T-cell (primary cell): ENCODE measurements around the gene LRRK1. TPM values are rescaled to one million over a fixed set of nuclear protein-coding genes. Genes with fewer than 3 reads are reported as not detected.
A peak's percentile ranks its signal among the peaks of the same experiment; 100 is the strongest.

ENCODE experiments used
- ATAC-seq, 4 experiments: fragments of 200-7000 bp in 3 of 4; fragments of 150-1000 bp in 1 of 4; cut with Tn5 transposase; replicated peaks in 1 of 4; 1 replicate in 3 of 4; 2 replicates in 1 of 4; pipeline ENCODE4 v1.10.0; 2021; ENCODE audit warnings: moderate library complexity in 3 of 4, mild to moderate bottlenecking in 2 of 4, moderate number of reproducible peaks in 1 of 4
- CTCF ChIA-PET, 2 donors: fragments of 300-600 bp; sonication (Branson Sonifier 250); formaldehyde crosslinking; loops; one replicate each; lab custom pipeline; 2022; ENCODE audit warnings: antibody characterized with exemption in 2 of 2; lab: Charles Lee
- POLR2A ChIA-PET, 2 donors: fragments of 300-600 bp; sonication (Branson Sonifier 250); formaldehyde crosslinking; loops; one replicate each; lab custom pipeline; 2022; ENCODE audit warnings: antibody characterized with exemption in 2 of 2; lab: Charles Lee
- DNase-seq, 35 experiments: peaks; one replicate each; pipeline versions ENCODE4 v3.0.0 to v3.0.0-alpha.2; 2013 to 2023
- H3K27ac ChIP-seq: one replicate; pipeline ENCODE4 v1.5.1; 2013; ENCODE audit warnings: low read length
- H3K27me3 ChIP-seq, 2 experiments: replicated peaks in 1 of 2; 1 replicate in 1 of 2; 2 replicates in 1 of 2; pipeline versions ENCODE4 v1.6.1 to v1.7.0; 2013; ENCODE audit warnings: low read length in 1 of 2, mixed read lengths in 1 of 2; ENCODE audit not compliant: control insufficient read depth in 2 of 2, insufficient read depth in 2 of 2; ENCODE audit errors: extremely low read depth in 1 of 2
- H3K36me3 ChIP-seq, 2 donors: 1 replicate in 1 of 2; 2 replicates in 1 of 2; pipeline versions ENCODE4 v1.6.1 to v1.7.0; 2013; ENCODE audit warnings: low read length in 1 of 2; ENCODE audit not compliant: control insufficient read depth in 2 of 2, insufficient read depth in 1 of 2; ENCODE audit errors: extremely low read depth in 1 of 2
- H3K4me1 ChIP-seq, 2 experiments: 1 replicate in 1 of 2; 2 replicates in 1 of 2; pipeline versions ENCODE4 v1.6.1 to v1.7.0; 2013; ENCODE audit warnings: low read length in 2 of 2, mixed read lengths in 1 of 2; ENCODE audit not compliant: insufficient read depth in 2 of 2, control insufficient read depth in 1 of 2; ENCODE audit errors: extremely low read depth in 1 of 2
- H3K4me3 ChIP-seq, 2 donors: 1 replicate in 1 of 2; 2 replicates in 1 of 2; pipeline versions ENCODE4 v1.5.1 to v1.7.0; 2013; ENCODE audit warnings: mild to moderate bottlenecking in 2 of 2, low read length in 1 of 2, moderate library complexity in 1 of 2; ENCODE audit not compliant: control insufficient read depth in 1 of 2; ENCODE audit errors: extremely low read depth in 1 of 2
- H3K9me3 ChIP-seq: 2 replicates; pipeline ENCODE4 v1.7.0; 2013
- H3K27ac Mint-ChIP-seq, 2 donors: one replicate each; pipeline ENCODE4 v1.8.0; 2020 to 2021; ENCODE audit warnings: mild to moderate bottlenecking in 2 of 2, mixed read lengths in 2 of 2
- H3K27me3 Mint-ChIP-seq, 2 donors: one replicate each; pipeline ENCODE4 v1.8.0; 2021 to 2022; ENCODE audit warnings: mixed read lengths in 2 of 2
- H3K36me3 Mint-ChIP-seq: one replicate; pipeline ENCODE4 v1.8.0; 2021; ENCODE audit warnings: mixed read lengths
- H3K4me1 Mint-ChIP-seq, 3 donors: one replicate each; pipeline ENCODE4 v1.8.0; 2020 to 2022; ENCODE audit warnings: mixed read lengths in 3 of 3, mild to moderate bottlenecking in 1 of 3
- H3K4me3 Mint-ChIP-seq, 3 donors: one replicate each; pipeline ENCODE4 v1.8.0; 2020 to 2022; ENCODE audit warnings: mild to moderate bottlenecking in 3 of 3, mixed read lengths in 3 of 3, moderate library complexity in 3 of 3
- H3K9me3 Mint-ChIP-seq, 3 donors: one replicate each; pipeline ENCODE4 v1.8.0; 2020 to 2022; ENCODE audit warnings: mixed read lengths in 3 of 3
- WGBS: methylation state at CpG from one replicate; pipeline ENCODE4 v1.1.5; 2013; ENCODE audit warnings: missing lambda C conversion rate; ENCODE audit not compliant: insufficient coverage; 5-methylcytosine and 5-hydroxymethylcytosine counted together
- total RNA-seq, 35 experiments: library from RNA in 6 of 35; stranded (reverse) in 6 of 35; fragments of 120-200 nt in 1 of 35; gene quantifications; one replicate each; pipeline versions ENCODE4 v1.2.1 to v1.2.4 and lab custom pipeline; 2013 to 2026

The LRRK1 gene
- total RNA-seq, 5 donors from 2014 or later (not counting 1 experiment from before 2014, with no cell fraction given): 1.1 to 2.0 (median 1.7) TPM

- DNase-seq: no peak
- Histone ChIP-seq H3K4me3 (no peak overlapping the region), H3K27ac (no peak overlapping the region), H3K27me3 (peaks cover 18 to 51% of the 10 kb centered on the region in 2 experiments), H3K36me3 (no peaks in the 10 kb centered on the region), H3K4me1 (peaks cover 0 to 5% of the 10 kb centered on the region in 2 experiments), H3K9me3 (no peaks in the 10 kb centered on the region)
- Mint-ChIP-seq H3K36me3 (no peaks in the 10 kb centered on the region), H3K27ac (no peak overlapping the region), H3K9me3 (no peaks in the 10 kb centered on the region), H3K4me1 (peaks cover 9 to 13% (median 12%) of the 10 kb centered on the region in 3 donors), H3K4me3 (peak overlapping the region in 1 of 3 donors; percentile 62), H3K27me3 (peaks cover 72 to 78% of the 10 kb centered on the region in 2 donors)
- POLR2A ChIA-PET: interaction anchor here in 1 of 2 donors (0.6 kb wide), 1 partner anchor 379 kb away, joined by 3 read pairs; no protein-coding TSS in a partner anchor
- CTCF ChIA-PET: interaction anchor here in 1 of 2 donors (0.6 kb wide), 1 partner anchor 8 kb away, joined by 3 read pairs; no protein-coding TSS in a partner anchor
- no peak for ATAC-seq
- WGBS: 90% methylated on average over 13 of the region's 14 CpGs
Observed at GRCh38 chr15:100881573-100882336, 37.4 kb upstream of the LRRK1 start.

- Histone ChIP-seq H3K27ac (no peak overlapping the region), H3K4me1 (peaks cover 0 to 7% of the 10 kb centered on the region in 2 experiments), H3K27me3 (peaks cover 16 to 54% of the 10 kb centered on the region in 2 experiments), H3K9me3 (no peaks in the 10 kb centered on the region), H3K36me3 (no peaks in the 10 kb centered on the region), H3K4me3 (no peak overlapping the region)
- H3K9me3 Mint-ChIP-seq: no peaks in the 10 kb centered on the region
- no peak overlapping the region for H3K4me3 Mint-ChIP-seq
- H3K36me3 Mint-ChIP-seq: no peaks in the 10 kb centered on the region
- H3K27ac Mint-ChIP-seq: no peak overlapping the region
- ATAC-seq: no peak
- POLR2A ChIA-PET: no interaction called here
- peaks cover 69 to 77% of the 10 kb centered on the region in 2 donors for H3K27me3 Mint-ChIP-seq
- CTCF ChIA-PET: no interaction called here
- no CpG with 5 or more reads among the region's 8 CpGs for WGBS
- H3K4me1 Mint-ChIP-seq: peaks cover 9 to 14% (median 9%) of the 10 kb centered on the region in 3 donors
- no peak for DNase-seq
Observed at GRCh38 chr15:100885116-100885515, 34.0 kb upstream of the LRRK1 start.

GRCh38 chr15:100885811-100886210, 33.3 kb upstream of the LRRK1 start:
- Mint-ChIP-seq H3K4me3 (no peak overlapping the region), H3K27ac (no peak overlapping the region), H3K36me3 (no peaks in the 10 kb centered on the region), H3K4me1 (peaks cover 2 to 9% (median 2%) of the 10 kb centered on the region in 3 donors), H3K27me3 (peaks cover 66 to 76% of the 10 kb centered on the region in 2 donors), H3K9me3 (no peaks in the 10 kb centered on the region)
- peaks cover 0 to 2% of the 10 kb centered on the region in 2 experiments for H3K4me1 ChIP-seq
- WGBS: 86% methylated on average over 1 of the region's 7 CpGs
- ChIA-PET CTCF (interaction anchor here (0.6 kb wide), 2 partner anchors 168 to 682 kb away, joined by 4 read pairs; no protein-coding TSS in a partner anchor), POLR2A (no interaction called here)
- peaks cover 17 to 50% of the 10 kb centered on the region in 2 experiments for H3K27me3 ChIP-seq
- no peaks in the 10 kb centered on the region for H3K9me3 ChIP-seq
- no peak overlapping the region for H3K27ac ChIP-seq
- no peak for ATAC-seq
- no peaks in the 10 kb centered on the region for H3K36me3 ChIP-seq
- DNase-seq: no peak
- H3K4me3 ChIP-seq: no peak overlapping the region

DNA sequence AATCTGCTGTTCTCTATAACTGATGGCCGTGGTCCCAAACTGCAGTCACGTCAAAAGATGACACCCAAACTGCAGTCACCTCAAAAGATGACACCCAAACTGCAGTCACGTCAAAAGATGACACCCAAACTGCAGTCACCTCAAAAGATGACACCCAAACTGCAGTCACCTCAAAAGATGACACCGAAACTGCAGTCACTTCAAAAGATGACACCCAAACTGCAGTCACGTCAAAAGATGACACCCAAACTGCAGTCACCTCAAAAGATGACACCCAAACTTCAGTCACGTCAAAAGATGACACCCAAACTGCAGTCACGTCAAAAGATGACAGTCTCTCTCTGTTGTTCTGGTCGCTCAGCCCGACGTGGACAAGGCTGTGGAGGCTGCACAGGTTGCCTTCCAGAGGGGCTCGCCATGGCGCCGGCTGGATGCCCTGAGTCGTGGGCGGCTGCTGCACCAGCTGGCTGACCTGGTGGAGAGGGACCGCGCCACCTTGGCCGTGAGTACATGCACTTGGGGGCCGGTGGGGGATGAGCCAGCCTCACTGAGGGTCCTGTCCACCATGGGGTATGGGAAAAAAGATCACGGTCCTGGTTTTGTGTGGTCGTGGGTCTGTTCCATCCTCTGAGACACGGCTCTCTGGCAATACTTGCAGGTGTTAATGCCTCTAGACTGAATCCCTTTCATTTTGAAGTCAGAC, 31.8 kb upstream of the LRRK1 start:
- no peak overlapping the region for H3K27ac ChIP-seq
- CTCF ChIA-PET: no interaction called here
- no peaks in the 10 kb centered on the region for H3K9me3 Mint-ChIP-seq
- H3K36me3 ChIP-seq: no peaks in the 10 kb centered on the region
- H3K4me1 ChIP-seq: peaks cover 0 to 2% of the 10 kb centered on the region in 2 experiments
- peaks cover 62 to 76% of the 10 kb centered on the region in 2 donors for H3K27me3 Mint-ChIP-seq
- peaks cover 0 to 6% (median 0%) of the 10 kb centered on the region in 3 donors for H3K4me1 Mint-ChIP-seq
- no peak overlapping the region for H3K27ac Mint-ChIP-seq
- H3K4me3 Mint-ChIP-seq: no peak overlapping the region
- H3K27me3 ChIP-seq: peaks cover 10 to 55% of the 10 kb centered on the region in 2 experiments
- H3K4me3 ChIP-seq: no peak overlapping the region
- 85% methylated on average over 22 of the region's 22 CpGs for WGBS
- H3K36me3 Mint-ChIP-seq: no peaks in the 10 kb centered on the region
- DNase-seq (no peak), ATAC-seq (no peak)
- POLR2A ChIA-PET: no interaction called here
- no peaks in the 10 kb centered on the region for H3K9me3 ChIP-seq

DNA sequence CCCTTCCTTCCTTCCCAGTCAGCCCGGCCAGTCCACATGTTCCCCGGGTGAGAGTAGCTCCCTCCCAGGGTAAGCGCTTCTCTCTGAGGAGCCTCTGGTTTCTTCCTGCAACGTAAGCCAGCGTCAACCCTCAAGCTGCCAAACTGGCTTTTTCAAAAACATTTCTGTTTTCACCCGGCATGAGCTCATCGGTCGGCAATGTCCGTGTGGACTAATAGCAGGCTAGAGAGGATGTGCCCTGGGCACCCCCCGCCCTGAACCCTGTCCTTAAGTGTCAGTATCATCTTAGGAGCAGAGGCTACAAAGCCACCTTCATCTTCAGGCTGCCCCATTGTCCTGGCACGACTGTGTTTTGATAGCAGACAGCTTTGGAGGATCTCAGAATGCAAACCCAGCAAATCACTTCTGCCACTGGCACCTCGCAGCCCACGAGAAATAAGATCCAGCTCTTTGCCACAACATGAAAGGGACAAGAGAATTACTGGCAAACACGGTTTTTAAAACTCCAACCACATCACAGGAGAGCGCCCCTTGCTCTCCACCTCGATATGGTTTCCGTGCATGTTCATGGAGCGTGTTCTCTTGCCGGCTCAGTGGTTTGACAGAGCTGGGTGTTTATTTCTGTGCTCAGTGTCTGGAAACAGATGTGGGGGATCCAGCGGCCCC, 29.6 kb upstream of the LRRK1 start:
- H3K4me1 ChIP-seq: peaks cover 0 to 2% of the 10 kb centered on the region in 2 experiments
- ATAC-seq (no peak), DNase-seq (peak in 1 of 35 experiments; percentile 4)
- peaks cover 0 to 6% (median 0%) of the 10 kb centered on the region in 3 donors for H3K4me1 Mint-ChIP-seq
- WGBS: 32% methylated on average over 14 of the region's 20 CpGs
- H3K27me3 Mint-ChIP-seq: peaks cover 61 to 73% of the 10 kb centered on the region in 2 donors
- no peak overlapping the region for H3K4me3 Mint-ChIP-seq
- H3K9me3 Mint-ChIP-seq: no peaks in the 10 kb centered on the region
- peaks cover 10 to 65% of the 10 kb centered on the region in 2 experiments for H3K27me3 ChIP-seq
- no peaks in the 10 kb centered on the region for H3K36me3 ChIP-seq
- CTCF ChIA-PET: no interaction called here
- H3K36me3 Mint-ChIP-seq: no peaks in the 10 kb centered on the region
- H3K9me3 ChIP-seq: no peaks in the 10 kb centered on the region
- no peak overlapping the region for H3K27ac Mint-ChIP-seq
- H3K27ac ChIP-seq: no peak overlapping the region
- POLR2A ChIA-PET: no interaction called here
- no peak overlapping the region for H3K4me3 ChIP-seq
